Measurements from ENCODE around the gene P2RY12.

The P2RY12 gene

GRCh38 chr3:151330899-151331298, 53.7 kb downstream of the P2RY12 start:
- DNase-seq: no peak

- DNase-seq: no peak
Measured at GRCh38 chr3:151330379-151330778, 54.2 kb downstream of the P2RY12 start.

GRCh38 chr3:151329363-151329762, 55.2 kb downstream of the P2RY12 start, which contains the start of gene P2RY13:
P2RY13 (minus strand) TSS chr3:151329549; CDS start chr3:151329528, 21 bp downstream.
- DNase-seq: no peak

GRCh38 chr3:151328298-151328995, 56.1 kb downstream of the P2RY12 start:
- DNase-seq: peak; percentile 17

- DNase-seq: no peak
Measured at GRCh38 chr3:151327571-151328198, 56.9 kb downstream of the P2RY12 start.

- DNase-seq: no peak
Measured at GRCh38 chr3:151322511-151322910, 62.0 kb downstream of the P2RY12 start.

GRCh38 chr3:151321526-151321925, 63.0 kb downstream of the P2RY12 start:
- DNase-seq: no peak

GRCh38 chr3:151320131-151320530, 64.4 kb downstream of the P2RY12 start:
- DNase-seq: no peak

GRCh38 chr3:151319628-151320027, 64.9 kb downstream of the P2RY12 start:
- no peak for DNase-seq

- no peak for DNase-seq
Measured at GRCh38 chr3:151318991-151319390, 65.6 kb downstream of the P2RY12 start.

GRCh38 chr3:151318313-151318712, 66.2 kb downstream of the P2RY12 start:
- DNase-seq: no peak

GRCh38 chr3:151316267-151316991, 68.1 kb downstream of the P2RY12 start, which contains the start of gene GPR87:
GPR87 (minus strand) TSS chr3:151316820; CDS start chr3:151300100, 16,720 bp downstream.
- no peak for DNase-seq

GRCh38 chr3:151315846-151316245, 68.7 kb downstream of the P2RY12 start:
- DNase-seq: no peak

GRCh38 chr3:151315136-151315535, 69.4 kb downstream of the P2RY12 start:
- DNase-seq: no peak

GRCh38 chr3:151314593-151314992, 70.0 kb downstream of the P2RY12 start:
- no peak for DNase-seq

GRCh38 chr3:151314137-151314536, 70.4 kb downstream of the P2RY12 start:
- DNase-seq: no peak

- no peak for DNase-seq
Measured at GRCh38 chr3:151312972-151313371, 71.6 kb downstream of the P2RY12 start.

GRCh38 chr3:151309566-151309965, 75.0 kb downstream of the P2RY12 start:
- DNase-seq: no peak

GRCh38 chr3:151307583-151308488, 76.7 kb downstream of the P2RY12 start:
- no peak for DNase-seq

GRCh38 chr3:151307131-151307530, 77.4 kb downstream of the P2RY12 start:
- DNase-seq: no peak

GRCh38 chr3:151306168-151306810, 78.3 kb downstream of the P2RY12 start:
- DNase-seq: no peak

- DNase-seq: no peak
Measured at GRCh38 chr3:151305775-151306151, 78.8 kb downstream of the P2RY12 start.
